K562 (cell line): Measurements from ENCODE around the gene TMEM131L.

Experiments used
- BHLHE40 ChIP-seq: IDR thresholded peaks from 2 replicates; pipeline ENCODE4 v1.6.1; 2011; ENCODE audit warnings: low read length, improper control_type of control experiment
- EP300 ChIP-seq: IDR thresholded peaks from 2 replicates; pipeline ENCODE4 v1.6.1; 2012; ENCODE audit warnings: low read length, improper control_type of control experiment
- EZH2 ChIP-seq: IDR thresholded peaks from 2 replicates; pipeline ENCODE4 v1.6.1; 2012; ENCODE audit warnings: low read depth, mild to moderate bottlenecking, inconsistent platforms, low read length, borderline replicate concordance
- FOXM1 ChIP-seq, 2 experiments: fragments of 450-650 bp in 1 of 2; sonication (generic) in 1 of 2; formaldehyde crosslinking in 1 of 2; IDR thresholded peaks; 2 replicates each; pipeline versions ENCODE4 v1.6.1 to v1.9.0; 2017 to 2022; ENCODE audit warnings: low read depth in 2 of 2, mild to moderate bottlenecking in 2 of 2, missing genetic modification reagents in 1 of 2, moderate library complexity in 1 of 2
- HDAC6 ChIP-seq: IDR thresholded peaks from 2 replicates; pipeline ENCODE4 v1.6.1; 2012; ENCODE audit warnings: low read depth, mild to moderate bottlenecking, control low read depth, inconsistent platforms, low read length, moderate library complexity
- LCOR ChIP-seq: sonication (generic); formaldehyde crosslinking; IDR thresholded peaks from 2 replicates; pipeline ENCODE4 v1.8.0; 2022; ENCODE audit warnings: mild to moderate bottlenecking, missing genetic modification reagents
- MNT ChIP-seq, 2 experiments: fragments of 450-650 bp; conservative IDR thresholded peaks; 2 replicates each; pipeline ENCODE4 v1.6.1; 2017; ENCODE audit warnings: mild to moderate bottlenecking in 2 of 2, moderate library complexity in 2 of 2
- MYNN ChIP-seq, 2 experiments: sonication (generic); formaldehyde crosslinking in 1 of 2; IDR thresholded peaks; 2 replicates each; pipeline versions ENCODE4 v1.5.0 to v1.6.1; 2016 to 2020; ENCODE audit warnings: antibody characterized with exemption in 1 of 2, missing genetic modification reagents in 1 of 2
- POLR2A ChIP-seq: fragments of 450-650 bp; conservative IDR thresholded peaks from 2 replicates; pipeline ENCODE4 v1.6.1; 2016
- POLR2AphosphoS5 ChIP-seq: IDR thresholded peaks from 2 replicates; pipeline ENCODE4 v1.6.1; 2011; ENCODE audit warnings: mild to moderate bottlenecking, low read depth, low read length, moderate library complexity; ENCODE audit not compliant: control insufficient read depth, insufficient read depth
- ZNF174 ChIP-seq: fragments of 250-450 bp; sonication (Bioruptor Pico); IDR thresholded peaks from 2 replicates; pipeline ENCODE4 v1.4.0; 2020; ENCODE audit warnings: mild to moderate bottlenecking
- TF ChIP-seq, protein P1 (sequence below), 3 experiments: fragments of 200-800 bp in 1 of 3; fragments of 250-450 bp in 1 of 3; fragments of 450-650 bp in 1 of 3; sonication (Bioruptor Pico) in 1 of 3; sonication (Bioruptor generic) in 1 of 3; formaldehyde crosslinking in 1 of 3; IDR thresholded peaks; 2 replicates each; pipeline versions ENCODE4 v1.6.1 to v1.8.0; 2016 to 2022; ENCODE audit warnings: mild to moderate bottlenecking in 2 of 3, missing genetic modification characterization in 2 of 3, missing compliant biosample characterization in 1 of 3, moderate library complexity in 1 of 3
- TF ChIP-seq, protein P2 (sequence below), 3 experiments: IDR thresholded peaks in 2 of 3; conservative IDR thresholded peaks in 1 of 3; 2 replicates each; pipeline ENCODE4 v1.5.1; 2011 to 2012; ENCODE audit warnings: low read length in 3 of 3, mild to moderate bottlenecking in 3 of 3, control low read depth in 2 of 3, improper control_type of control experiment in 1 of 3, inconsistent platforms in 1 of 3, low read depth in 1 of 3, mixed read lengths in 1 of 3, moderate library complexity in 1 of 3; ENCODE audit not compliant: insufficient read depth in 2 of 3

DNA sequence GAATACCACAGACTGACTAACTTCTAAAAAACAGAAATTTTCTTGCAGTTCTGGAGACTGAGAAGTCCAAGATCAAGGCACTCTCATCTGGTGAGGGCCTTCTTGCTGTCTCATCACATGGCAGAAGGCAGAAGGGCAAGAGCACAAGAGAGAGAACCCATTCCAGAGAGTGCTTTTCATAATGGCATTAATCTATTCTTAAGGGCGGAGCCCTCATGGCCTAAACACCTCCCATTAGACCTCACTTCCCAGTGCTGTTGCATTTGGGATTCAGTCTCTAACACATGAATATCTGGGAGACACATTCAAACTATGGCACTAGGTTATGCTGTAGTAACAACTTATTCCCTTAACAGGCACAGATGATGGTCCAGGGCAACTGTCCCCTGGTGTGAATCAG lies 180.8 kb downstream of the TMEM131L start:
- TF ChIP-seq, protein P1, sequence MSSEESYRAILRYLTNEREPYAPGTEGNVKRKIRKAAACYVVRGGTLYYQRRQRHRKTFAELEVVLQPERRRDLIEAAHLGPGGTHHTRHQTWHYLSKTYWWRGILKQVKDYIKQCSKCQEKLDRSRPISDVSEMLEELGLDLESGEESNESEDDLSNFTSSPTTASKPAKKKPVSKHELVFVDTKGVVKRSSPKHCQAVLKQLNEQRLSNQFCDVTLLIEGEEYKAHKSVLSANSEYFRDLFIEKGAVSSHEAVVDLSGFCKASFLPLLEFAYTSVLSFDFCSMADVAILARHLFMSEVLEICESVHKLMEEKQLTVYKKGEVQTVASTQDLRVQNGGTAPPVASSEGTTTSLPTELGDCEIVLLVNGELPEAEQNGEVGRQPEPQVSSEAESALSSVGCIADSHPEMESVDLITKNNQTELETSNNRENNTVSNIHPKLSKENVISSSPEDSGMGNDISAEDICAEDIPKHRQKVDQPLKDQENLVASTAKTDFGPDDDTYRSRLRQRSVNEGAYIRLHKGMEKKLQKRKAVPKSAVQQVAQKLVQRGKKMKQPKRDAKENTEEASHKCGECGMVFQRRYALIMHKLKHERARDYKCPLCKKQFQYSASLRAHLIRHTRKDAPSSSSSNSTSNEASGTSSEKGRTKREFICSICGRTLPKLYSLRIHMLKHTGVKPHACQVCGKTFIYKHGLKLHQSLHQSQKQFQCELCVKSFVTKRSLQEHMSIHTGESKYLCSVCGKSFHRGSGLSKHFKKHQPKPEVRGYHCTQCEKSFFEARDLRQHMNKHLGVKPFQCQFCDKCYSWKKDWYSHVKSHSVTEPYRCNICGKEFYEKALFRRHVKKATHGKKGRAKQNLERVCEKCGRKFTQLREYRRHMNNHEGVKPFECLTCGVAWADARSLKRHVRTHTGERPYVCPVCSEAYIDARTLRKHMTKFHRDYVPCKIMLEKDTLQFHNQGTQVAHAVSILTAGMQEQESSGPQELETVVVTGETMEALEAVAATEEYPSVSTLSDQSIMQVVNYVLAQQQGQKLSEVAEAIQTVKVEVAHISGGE (CRISPR knock-in tag; IDR thresholded peaks at IDR 0.05), result no peak
- TF ChIP-seq EZH2 (no peak), EP300 (no peak), MYNN (IDR thresholded peaks at IDR 0.05) (no peak), MYNN (CRISPR knock-in tag; IDR thresholded peaks at IDR 0.05) (no peak), POLR2A (no peak), FOXM1 (IDR thresholded peaks at IDR 0.05; ENCODE audit: low read depth) (no peak), FOXM1 (CRISPR knock-in tag; IDR thresholded peaks at IDR 0.05; ENCODE audit: low read depth) (no peak), LCOR (CRISPR knock-in tag) (no peak), HDAC6 (no peak), MNT (conservative IDR thresholded peaks at IDR 0.05) (no peak), BHLHE40 (no peak), POLR2AphosphoS5 (no peak), ZNF174 (CRISPR knock-in tag) (no peak)
- TF ChIP-seq, protein P2, sequence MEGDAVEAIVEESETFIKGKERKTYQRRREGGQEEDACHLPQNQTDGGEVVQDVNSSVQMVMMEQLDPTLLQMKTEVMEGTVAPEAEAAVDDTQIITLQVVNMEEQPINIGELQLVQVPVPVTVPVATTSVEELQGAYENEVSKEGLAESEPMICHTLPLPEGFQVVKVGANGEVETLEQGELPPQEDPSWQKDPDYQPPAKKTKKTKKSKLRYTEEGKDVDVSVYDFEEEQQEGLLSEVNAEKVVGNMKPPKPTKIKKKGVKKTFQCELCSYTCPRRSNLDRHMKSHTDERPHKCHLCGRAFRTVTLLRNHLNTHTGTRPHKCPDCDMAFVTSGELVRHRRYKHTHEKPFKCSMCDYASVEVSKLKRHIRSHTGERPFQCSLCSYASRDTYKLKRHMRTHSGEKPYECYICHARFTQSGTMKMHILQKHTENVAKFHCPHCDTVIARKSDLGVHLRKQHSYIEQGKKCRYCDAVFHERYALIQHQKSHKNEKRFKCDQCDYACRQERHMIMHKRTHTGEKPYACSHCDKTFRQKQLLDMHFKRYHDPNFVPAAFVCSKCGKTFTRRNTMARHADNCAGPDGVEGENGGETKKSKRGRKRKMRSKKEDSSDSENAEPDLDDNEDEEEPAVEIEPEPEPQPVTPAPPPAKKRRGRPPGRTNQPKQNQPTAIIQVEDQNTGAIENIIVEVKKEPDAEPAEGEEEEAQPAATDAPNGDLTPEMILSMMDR (IDR thresholded peaks at IDR 0.05 in 2 of 3, conservative IDR thresholded peaks at IDR 0.05 in 1 of 3; ENCODE audit: insufficient read depth in 2 of 3, low read depth in 1 of 3, low read length in 3 of 3), result no peak
